GM19467 (cell line): ENCODE measurements around the gene BACH2.
A peak's percentile ranks its signal among the peaks of the same experiment; 100 is the strongest.
"Not testable (repeated sequence)": the region's sequence is repeated elsewhere in the genome, so short reads cannot be mapped to it uniquely, and the experiment has no call there.

Experiments
- ATAC-seq: cut with Tn5 transposase; IDR thresholded peaks from one replicate; pipeline ENCODE4 v1.9.1; 2021; ENCODE audit warnings: mild to moderate bottlenecking, moderate library complexity; ENCODE audit not compliant: unreplicated experiment

The BACH2 gene

DNA sequence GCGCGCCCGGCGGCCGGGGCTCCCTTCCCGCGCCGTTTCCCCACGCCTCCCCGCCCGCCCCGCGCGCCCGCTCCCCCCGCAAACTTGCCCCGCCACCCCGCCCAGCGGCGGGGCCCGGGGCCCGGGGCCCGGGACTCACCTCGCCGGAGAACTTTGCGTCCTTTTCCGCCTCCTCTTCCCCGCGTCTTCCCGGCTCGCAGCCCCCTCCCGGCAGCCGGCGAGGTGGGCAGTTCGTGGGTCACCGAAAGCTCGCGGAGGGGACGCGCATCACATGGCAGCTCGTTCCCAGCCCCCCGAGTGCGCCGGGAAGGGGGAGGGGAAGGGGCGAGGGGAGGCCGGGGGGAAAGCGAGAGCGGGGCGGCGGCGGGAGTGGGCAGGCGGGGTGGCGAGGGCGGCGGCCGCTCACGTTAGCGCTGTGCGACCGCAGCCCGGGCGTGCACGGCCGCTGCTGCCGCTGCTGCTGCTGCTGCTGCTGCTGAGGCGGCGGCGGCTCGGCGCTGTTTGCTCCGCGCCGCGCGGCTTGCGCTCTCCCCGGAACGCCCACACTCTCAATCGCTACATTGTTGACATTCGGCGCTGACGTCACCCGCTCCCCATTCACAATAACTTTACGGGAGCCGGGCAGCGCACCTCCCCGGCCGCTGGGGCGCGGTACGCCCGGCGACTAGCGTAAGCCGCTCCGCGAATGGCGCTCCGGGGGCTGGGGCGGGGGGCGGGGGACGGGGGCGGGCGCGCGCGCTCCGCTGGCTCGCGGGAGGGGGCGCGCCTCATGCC lies at the start of gene BACH2:
BACH2 (minus strand) TSS at position 503 of the 774 bp plus-strand sequence. CDS start 287,999 bp downstream, outside the sequence.
- peak; percentile 72 for ATAC-seq

GRCh38 chr6:90343576-90343975 lies 46.9 kb upstream of the BACH2 start:
- no peak for ATAC-seq

DNA sequence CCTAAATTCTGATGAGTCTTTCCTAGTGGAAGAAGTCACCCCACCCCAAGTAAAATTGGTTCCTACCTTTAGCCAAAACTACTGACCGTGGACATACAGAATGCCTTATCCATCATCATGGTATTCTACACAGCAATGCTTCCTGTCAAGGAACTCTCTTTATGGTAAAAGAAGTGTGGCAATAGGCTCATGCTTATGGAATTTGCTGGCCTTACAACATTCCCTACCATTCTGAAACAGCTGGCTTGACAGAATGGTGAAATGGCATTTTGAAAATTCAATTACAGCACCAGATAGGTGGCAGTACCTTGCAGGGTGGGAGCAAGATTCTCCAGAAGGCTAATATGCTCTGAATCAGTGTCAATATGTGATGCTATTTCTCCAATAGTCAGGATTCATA lies 41.8 kb upstream of the BACH2 start:
- ATAC-seq: no peak

DNA sequence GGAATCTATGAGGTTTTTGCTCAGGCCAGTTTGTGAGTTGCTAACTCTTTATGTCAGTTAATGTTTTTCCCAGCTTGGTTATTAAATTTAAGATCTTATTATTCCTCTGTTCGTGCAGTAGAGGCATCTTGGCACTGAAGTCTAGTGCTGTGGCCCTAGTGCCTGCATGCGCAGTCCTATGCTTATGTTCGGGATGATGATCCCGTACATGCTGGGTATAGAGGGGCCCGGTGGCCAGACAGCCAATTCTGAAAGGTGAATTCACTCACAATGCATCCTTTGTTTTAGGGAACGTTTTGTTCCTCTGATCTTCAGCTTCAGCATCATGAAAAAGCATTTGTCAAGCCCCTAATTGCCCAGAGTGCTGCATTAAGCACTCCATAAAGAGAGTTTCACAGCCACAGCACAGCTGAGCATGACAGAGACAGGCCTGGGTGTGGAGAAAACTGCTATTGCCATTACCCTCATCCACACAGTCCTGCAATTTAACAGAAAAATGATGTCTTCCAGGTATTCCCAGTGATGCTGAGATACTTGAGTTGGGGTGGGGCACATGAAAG lies 39.8 kb upstream of the BACH2 start:
- no peak for ATAC-seq

- ATAC-seq: no peak
These were observed 37.3 kb upstream of the BACH2 start for GRCh38 chr6:90333928-90334327.

- not testable (repeated sequence) for ATAC-seq
These were observed 36.4 kb upstream of the BACH2 start for GRCh38 chr6:90332978-90333543.

DNA sequence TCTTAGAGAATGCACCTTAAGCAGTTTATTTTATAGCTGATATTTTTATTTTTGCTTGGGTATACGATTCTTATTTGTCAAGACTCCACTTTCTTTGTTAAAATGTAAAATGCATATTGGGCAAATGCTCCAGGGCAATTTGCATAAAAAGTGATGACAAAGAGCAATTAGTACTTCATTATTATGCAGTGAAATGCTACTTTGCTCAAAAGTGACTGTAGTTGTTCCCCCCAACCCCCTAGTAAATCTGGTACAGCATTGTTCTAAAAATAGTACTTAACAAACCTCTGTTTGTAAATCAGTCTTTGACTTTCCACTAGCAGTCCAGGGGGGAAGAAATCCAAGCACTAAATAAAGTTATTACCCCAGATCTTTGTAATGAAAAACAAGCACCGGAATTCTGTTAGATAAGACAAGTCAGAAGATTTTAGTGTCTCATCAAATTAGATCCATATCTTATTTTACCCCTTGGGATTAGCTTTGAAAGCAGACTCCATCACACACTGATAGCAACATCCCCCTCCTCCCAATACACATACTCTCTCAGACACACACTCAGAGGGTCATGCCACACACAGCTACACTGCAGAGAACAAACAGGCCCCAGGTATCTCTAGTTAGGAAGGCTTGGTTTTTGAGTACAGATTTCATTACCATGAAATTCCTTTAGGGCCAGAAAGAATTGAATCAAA lies 32.9 kb upstream of the BACH2 start:
- no peak for ATAC-seq

GRCh38 chr6:90328004-90328403 lies 31.4 kb upstream of the BACH2 start:
- ATAC-seq: no peak

GRCh38 chr6:90326404-90327057 lies 29.9 kb upstream of the BACH2 start:
- no peak for ATAC-seq

DNA sequence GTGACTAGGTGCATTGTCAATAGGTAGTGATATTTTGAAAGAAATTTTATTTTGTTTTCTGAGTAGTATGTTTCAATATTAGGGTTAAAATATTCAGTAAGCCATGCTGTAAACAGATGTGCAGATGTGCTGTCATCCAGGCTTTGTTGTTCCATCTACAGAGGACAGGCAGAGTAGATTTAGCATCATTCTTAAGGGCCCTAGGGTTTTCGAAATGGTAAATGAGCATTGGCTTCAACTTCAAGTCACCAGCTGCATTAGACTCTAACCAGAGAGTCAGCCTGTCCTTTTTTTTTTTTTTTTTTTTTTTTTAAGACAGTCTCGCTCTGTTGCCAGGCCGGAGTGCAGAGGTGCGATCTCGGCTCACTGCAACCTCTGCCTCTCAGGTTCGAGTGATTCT lies 27.1 kb upstream of the BACH2 start:
- ATAC-seq: no peak

DNA sequence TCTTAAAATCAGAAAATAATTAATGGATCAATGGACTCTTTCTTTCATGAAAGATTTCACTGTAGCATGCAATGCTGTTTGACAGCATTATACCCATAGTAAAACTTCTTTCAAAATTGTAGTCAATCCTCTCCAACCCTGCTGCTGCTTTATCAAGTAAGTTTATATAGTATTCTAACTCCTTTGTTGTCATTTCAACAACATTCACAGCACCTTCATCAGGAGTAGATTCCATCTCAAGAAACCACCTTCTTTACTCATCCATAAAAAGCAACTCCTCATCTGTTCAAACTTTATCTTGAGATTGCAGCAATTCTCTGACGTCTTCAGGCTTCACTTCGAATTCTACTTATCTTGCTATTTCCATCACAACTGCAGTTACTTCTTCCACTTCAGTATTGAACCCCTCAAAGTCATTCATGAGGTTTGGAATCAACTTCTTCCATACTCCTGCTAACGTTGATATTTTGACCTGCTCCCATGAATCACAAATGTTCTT lies 26.4 kb upstream of the BACH2 start:
- ATAC-seq: no peak

GRCh38 chr6:90319979-90320685 lies 23.5 kb upstream of the BACH2 start:
- no peak for ATAC-seq

DNA sequence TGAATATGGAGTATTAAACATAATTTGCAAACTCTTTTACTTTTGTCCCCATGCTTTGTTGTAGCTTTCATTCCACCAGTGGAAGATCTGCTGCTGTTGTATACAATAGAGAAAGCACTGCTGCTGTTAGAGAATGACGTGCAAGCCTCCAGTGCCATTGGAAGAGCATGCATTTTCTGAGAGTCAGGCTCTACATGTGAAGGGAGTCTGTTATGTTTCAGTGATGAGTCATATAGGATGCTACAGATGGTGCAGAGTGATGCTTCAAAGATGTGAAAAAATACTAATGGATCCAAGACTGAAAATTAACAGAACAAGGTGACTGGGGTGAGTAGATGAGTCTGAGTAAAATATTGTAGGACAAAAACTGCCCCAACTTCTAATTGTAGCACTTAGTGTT lies 22.4 kb upstream of the BACH2 start:
- ATAC-seq: no peak

GRCh38 chr6:90315986-90316385 lies 19.3 kb upstream of the BACH2 start:
- no peak for ATAC-seq

- no peak for ATAC-seq
These were observed 18.8 kb upstream of the BACH2 start for GRCh38 chr6:90315354-90315950.

GRCh38 chr6:90314514-90314913 lies 17.9 kb upstream of the BACH2 start:
- no peak for ATAC-seq

GRCh38 chr6:90311569-90311968 lies 14.9 kb upstream of the BACH2 start:
- no peak for ATAC-seq

GRCh38 chr6:90305800-90306448 lies 9.3 kb upstream of the BACH2 start:
- ATAC-seq: no peak

DNA sequence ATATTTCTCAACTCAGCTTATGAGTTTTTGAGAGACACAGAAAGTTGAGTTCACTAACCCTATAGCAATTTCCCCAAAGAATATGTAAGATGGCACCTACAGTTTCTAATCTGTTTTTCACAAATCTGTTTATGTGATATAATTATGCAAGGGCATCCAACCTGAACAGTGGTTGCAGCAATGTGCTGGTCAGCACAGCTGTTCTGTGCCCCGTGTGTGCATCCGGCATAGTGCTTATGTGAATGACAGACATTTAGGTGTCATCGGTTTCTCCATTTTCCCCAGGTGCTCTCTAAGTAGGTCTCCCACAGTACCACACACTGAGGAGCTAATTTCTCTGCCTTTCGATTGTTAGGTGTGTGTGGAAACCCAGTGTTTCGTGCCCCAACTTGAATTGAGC lies 7.7 kb upstream of the BACH2 start:
- ATAC-seq: peak; percentile 65

- no peak for ATAC-seq
These were observed 6.4 kb upstream of the BACH2 start for GRCh38 chr6:90303039-90303438.
